GM12865 (cell line): ENCODE results near the gene ZMIZ1.

Experiments
- DNase-seq: peaks from one replicate; pipeline ENCODE4 v3.0.0; 2010; ENCODE audit warnings: low read depth
- H3K4me3 ChIP-seq: 2 replicates; pipeline ENCODE4 v1.5.1; 2011; ENCODE audit warnings: mild to moderate bottlenecking, low read depth, low read length, control low read depth
- CTCF ChIP-seq: IDR thresholded peaks from 2 replicates; pipeline ENCODE4 v1.5.1; 2011; ENCODE audit warnings: low read length, control low read depth, low read depth, inconsistent platforms; ENCODE audit not compliant: insufficient read depth; ENCODE audit errors: missing control alignments

Gene ZMIZ1

GRCh38 chr10:79063661-79064492 is 4.9 kb upstream of the ZMIZ1 start:
- H3K4me3 ChIP-seq, result no peak overlapping the region
- TF ChIP-seq CTCF, result no peak
- DNase-seq, result peak; percentile 17

GRCh38 chr10:79065091-79065551 is 3.6 kb upstream of the ZMIZ1 start:
- no peak for DNase-seq
- no peak for TF ChIP-seq CTCF
- no peak overlapping the region for H3K4me3 ChIP-seq

- no peak for TF ChIP-seq CTCF
- DNase-seq, result no peak
- no peak overlapping the region for H3K4me3 ChIP-seq
These were observed 2.9 kb upstream of the ZMIZ1 start for GRCh38 chr10:79065853-79066252.

GRCh38 chr10:79066411-79067240 is 2.1 kb upstream of the ZMIZ1 start:
- no peak for DNase-seq
- TF ChIP-seq CTCF, result no peak
- H3K4me3 ChIP-seq, result peak overlapping the region; percentile 54

GRCh38 chr10:79067241-79068202 is 1.2 kb upstream of the ZMIZ1 start:
- peak overlapping the region; percentile 54 for H3K4me3 ChIP-seq
- DNase-seq, result peak; percentile 87
- no peak for TF ChIP-seq CTCF

- no peak for TF ChIP-seq CTCF
- DNase-seq, result peak; percentile 29
These were observed 584 bp upstream of the ZMIZ1 start for GRCh38 chr10:79068203-79068561.

More at GRCh38 chr10:79068203-79068561, 584 bp upstream of the ZMIZ1 start:
- H3K4me3 ChIP-seq, result peak overlapping the region; percentile 44; the same call in 1 of the 2 replicates
